ENCODE data around the gene RNF121.
"Not testable (repeated sequence)": the region's sequence is repeated elsewhere in the genome, so short reads cannot be mapped to it uniquely, and the experiment has no call there.

The RNF121 gene

GRCh38 chr11:71928737-71929443, at the start of gene RNF121:
Gene RNF121, plus strand, starts transcription at chr11:71929046. Its CDS starts 16 bp downstream, at chr11:71929062.
- in situ Hi-C loops (cut with MboI; ENCODE audit: low sequenced_read_pairs): no loop called here

GRCh38 chr11:71885806-71886205, 43.0 kb upstream of the RNF121 start:
- in situ Hi-C loops (cut with MboI; ENCODE audit: low sequenced_read_pairs): not testable (repeated sequence)

- in situ Hi-C loops (cut with MboI; ENCODE audit: low sequenced_read_pairs): not testable (repeated sequence)
Measured at GRCh38 chr11:71888335-71889010, 40.4 kb upstream of the RNF121 start.

- in situ Hi-C loops (cut with MboI; ENCODE audit: low sequenced_read_pairs): not testable (repeated sequence)
Measured at GRCh38 chr11:71889181-71889872, 39.5 kb upstream of the RNF121 start.

GRCh38 chr11:71895961-71896360, 32.9 kb upstream of the RNF121 start:
- in situ Hi-C loops (cut with MboI; ENCODE audit: low sequenced_read_pairs): no loop called here

GRCh38 chr11:71901137-71901536, 27.7 kb upstream of the RNF121 start:
- in situ Hi-C loops (cut with MboI; ENCODE audit: low sequenced_read_pairs): not testable (repeated sequence)

- in situ Hi-C loops (cut with MboI; ENCODE audit: low sequenced_read_pairs): no loop called here
Measured at GRCh38 chr11:71908218-71908617, 20.6 kb upstream of the RNF121 start.

GRCh38 chr11:71910775-71911174, 18.1 kb upstream of the RNF121 start:
- in situ Hi-C loops (cut with MboI; ENCODE audit: low sequenced_read_pairs): not testable (repeated sequence)

- in situ Hi-C loops (cut with MboI; ENCODE audit: low sequenced_read_pairs): not testable (repeated sequence)
Measured at GRCh38 chr11:71911321-71911985, 17.4 kb upstream of the RNF121 start.

- in situ Hi-C loops (cut with MboI; ENCODE audit: low sequenced_read_pairs): not testable (repeated sequence)
Measured at GRCh38 chr11:71911986-71912340, 16.9 kb upstream of the RNF121 start.

GRCh38 chr11:71913756-71914526, 14.9 kb upstream of the RNF121 start:
- in situ Hi-C loops (cut with MboI; ENCODE audit: low sequenced_read_pairs): no loop called here

- in situ Hi-C loops (cut with MboI; ENCODE audit: low sequenced_read_pairs): no loop called here
Measured at GRCh38 chr11:71914617-71915189, 14.1 kb upstream of the RNF121 start.

GRCh38 chr11:71917646-71918140, 11.2 kb upstream of the RNF121 start:
- in situ Hi-C loops (cut with MboI; ENCODE audit: low sequenced_read_pairs): no loop called here

GRCh38 chr11:71927820-71928736, 768 bp upstream of the RNF121 start, which contains the start of gene XNDC1N:
Gene XNDC1N, minus strand, starts transcription at chr11:71928594. Its CDS starts 5,241 bp downstream, at chr11:71923353.
- in situ Hi-C loops (cut with MboI; ENCODE audit: low sequenced_read_pairs): no loop called here

GRCh38 chr11:71929491-71929890, 645 bp downstream of the RNF121 start:
- in situ Hi-C loops (cut with MboI; ENCODE audit: low sequenced_read_pairs): no loop called here

- in situ Hi-C loops (cut with MboI; ENCODE audit: low sequenced_read_pairs): no loop called here
Measured at GRCh38 chr11:71930556-71931244, 1.9 kb downstream of the RNF121 start.

GRCh38 chr11:71931245-71931602, 2.4 kb downstream of the RNF121 start:
- in situ Hi-C loops (cut with MboI; ENCODE audit: low sequenced_read_pairs): no loop called here

- in situ Hi-C loops (cut with MboI; ENCODE audit: low sequenced_read_pairs): no loop called here
Measured at GRCh38 chr11:71933141-71933933, 4.5 kb downstream of the RNF121 start.
